ENCODE data around the gene CARM1. TPM values are rescaled to one million over a fixed set of nuclear protein-coding genes. Genes with fewer than 3 reads are reported as not detected.

CARM1 gene
- total and polyA plus RNA-seq, 2 of the 13 experiments (the other 11 are each of a cell fraction or from before 2014, with no cell fraction given) = 27.6 to 55.8 TPM

DNA sequence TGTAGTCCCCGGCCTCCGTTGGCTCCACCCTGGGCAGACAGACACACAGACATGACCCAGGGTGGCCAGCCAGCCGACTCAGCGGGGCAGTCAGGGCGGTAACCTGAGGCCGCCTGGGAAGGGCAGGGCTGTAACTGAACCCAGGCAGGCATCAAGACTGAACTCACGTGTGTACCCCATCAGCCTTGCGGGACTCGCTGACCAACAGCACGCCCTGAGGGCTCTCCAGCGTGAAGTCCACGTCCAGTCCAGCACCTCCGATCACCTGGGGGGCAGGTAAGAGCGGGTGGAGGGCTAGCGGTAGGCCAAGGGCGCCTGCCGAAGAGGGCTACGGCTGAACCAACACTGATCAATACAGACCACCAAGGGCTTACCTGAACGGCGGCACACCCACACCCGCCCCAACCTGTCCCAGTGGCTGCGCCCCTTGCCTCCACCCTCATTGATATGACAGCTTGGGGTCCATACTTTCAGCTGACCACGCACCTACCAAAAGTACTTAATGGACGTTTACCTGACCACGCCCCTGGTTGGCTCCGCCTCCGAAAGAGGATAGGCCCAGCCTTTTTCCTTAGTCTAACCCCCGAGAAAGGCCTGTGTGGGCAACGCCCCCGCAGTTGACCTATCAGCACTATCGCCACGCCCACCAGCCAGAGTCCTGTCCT is 36.1 kb upstream of the CARM1 start (continued):
- TF ChIP-seq NFKBIZ (CRISPR knock-in tag; IDR thresholded peaks at IDR 0.05) (no peak), ZNF737 (CRISPR knock-in tag; IDR thresholded peaks at IDR 0.05; ENCODE audit: borderline replicate concordance) (no peak)

DNA sequence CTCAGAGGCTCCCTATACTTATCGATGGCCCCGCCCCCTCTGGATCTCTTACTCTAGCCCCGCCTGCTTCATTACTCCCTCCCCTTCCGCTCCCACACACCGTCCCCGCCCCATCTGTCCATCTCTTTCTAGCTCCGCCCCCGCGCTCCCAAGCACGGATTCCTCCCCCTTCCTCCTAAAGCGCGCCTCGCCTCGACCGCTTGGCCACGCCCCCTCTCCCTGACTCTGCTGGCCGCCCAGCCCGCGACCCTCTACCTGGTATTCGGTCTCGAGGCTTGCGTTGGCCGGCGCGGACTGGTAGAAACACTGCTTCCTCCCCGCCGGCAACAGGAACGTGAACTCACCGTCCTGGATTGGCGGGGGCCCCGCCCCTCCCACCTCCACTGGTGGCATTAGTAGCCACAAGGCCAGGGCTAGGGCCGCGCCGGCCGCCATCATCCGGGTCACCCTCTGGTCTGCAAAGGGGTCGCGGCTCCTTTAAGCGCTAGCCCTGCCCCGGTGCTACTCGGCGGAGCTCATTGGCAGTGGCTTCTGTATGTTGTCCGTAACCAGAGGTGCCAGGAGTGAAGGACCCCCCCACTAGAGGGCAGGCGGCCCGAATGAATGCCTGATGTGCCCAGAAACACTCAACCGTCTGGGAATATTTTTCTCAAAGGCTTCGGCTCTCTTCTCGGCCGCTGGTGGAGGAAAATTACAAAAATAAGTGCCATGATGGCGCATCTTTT is 35.4 kb upstream of the CARM1 start, which contains the start of gene TMED1:
TSS of gene TMED1 (minus strand) at position 459 of the 725 bp plus-strand sequence. CDS start at position 438, 21 bp downstream.
- Histone ChIP-seq H3K27me3 (ENCODE audit: control insufficient read depth in 1 of 2, insufficient read depth in 2 of 2, low read length in 2 of 2) (no peaks in the 10 kb centered on the region), H4K20me1 (ENCODE audit: insufficient read depth, low read length) (no peaks in the 10 kb centered on the region), H3K27ac (ENCODE audit: extremely low read length, insufficient read depth, low read length) (peak within 1 kb of the TSS; percentile 93), H3K4me3 (replicated peaks in 1 of 3; ENCODE audit: insufficient read depth in 1 of 3, low read depth in 2 of 3, low read length in 3 of 3) (peak within 1 kb of the TSS; percentile 51 to 74 (median 72); a peak in 5 of 6 replicates), H3K79me2 (ENCODE audit: insufficient read depth, low read length) (no peaks in the 10 kb centered on the region), H3K4me2 (ENCODE audit: low read depth, low read length) (peak within 1 kb of the TSS; percentile 70), H3K9me3 (ENCODE audit: low read length) (no peaks in the 10 kb centered on the region), H3K4me1 (ENCODE audit: insufficient read depth, low read length) (peaks cover 40% of the 10 kb centered on the region), H2AFZ (ENCODE audit: low read length) (no peak within 1 kb of the TSS), H3K9ac (ENCODE audit: insufficient read depth, low read depth, low read length) (peak within 1 kb of the TSS; percentile 83), H3K36me3 (replicated peaks in 1 of 2; ENCODE audit: control insufficient read depth in 1 of 2, insufficient read depth in 2 of 2, low read length in 2 of 2) (peaks cover 3 to 4% of the 10 kb centered on the region in 2 experiments; a peak in 3 of 5 replicates)
- under 1% methylated on average over 37 of the region's 50 CpGs for WGBS (ENCODE audit: low lambda C conversion rate)
- FAIRE-seq (no peak), ATAC-seq (peak; percentile 93), DNase-seq (ENCODE audit: low spot score) (peak; percentile 98)
- intact Hi-C loops (cut with micrococcal nuclease; ENCODE audit: unreplicated experiment) (loop anchor here (10.0 kb wide), 1 partner anchor 121 kb away; the partner anchor contains the start of gene DNM2), in situ Hi-C loops (cut with HindIII; ENCODE audit: extremely low pct_ligation_motif_present, low pct_unique_long_range_greater_than_20kb) (no loop called here)
- POLR2A ChIA-PET = interaction anchor here (0.5 to 2.5 kb wide), 32 partner anchors 9 to 539 kb away, joined by 3 to 41 read pairs (median 4); partner anchors contain the start of genes CARM1, DNM2, LDLR and QTRT1
- CTCF ChIA-PET (ENCODE audit: low intra/inter-chr PET ratio, low total read pairs) = interaction anchor here (1.1 to 1.7 kb wide), 2 partner anchors 25 to 29 kb away, joined by 3 read pairs; no protein-coding TSS in a partner anchor
- no TSS peak for BruUV-seq (replicated peaks)
- TF ChIP-seq ZNF230 (CRISPR knock-in tag; IDR thresholded peaks at IDR 0.05) = peak; percentile 93; the same call in 1 of the 2 replicates
- TF ChIP-seq SOX5 (CRISPR knock-in tag; IDR thresholded peaks at IDR 0.05; ENCODE audit: borderline replicate concordance) = 0 out of 2 replicates have a peak, but pooled peaks have one; percentile 2
- TF ChIP-seq NR3C1 (CRISPR knock-in tag; IDR thresholded peaks at IDR 0.05) = no peak
- TF ChIP-seq NR2F2 (IDR thresholded peaks at IDR 0.05; ENCODE audit: borderline replicate concordance, low read depth) = no peak; the same call in 1 of the 2 replicates
- TF ChIP-seq, protein P1, sequence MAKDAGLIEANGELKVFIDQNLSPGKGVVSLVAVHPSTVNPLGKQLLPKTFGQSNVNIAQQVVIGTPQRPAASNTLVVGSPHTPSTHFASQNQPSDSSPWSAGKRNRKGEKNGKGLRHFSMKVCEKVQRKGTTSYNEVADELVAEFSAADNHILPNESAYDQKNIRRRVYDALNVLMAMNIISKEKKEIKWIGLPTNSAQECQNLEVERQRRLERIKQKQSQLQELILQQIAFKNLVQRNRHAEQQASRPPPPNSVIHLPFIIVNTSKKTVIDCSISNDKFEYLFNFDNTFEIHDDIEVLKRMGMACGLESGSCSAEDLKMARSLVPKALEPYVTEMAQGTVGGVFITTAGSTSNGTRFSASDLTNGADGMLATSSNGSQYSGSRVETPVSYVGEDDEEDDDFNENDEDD (CRISPR knock-in tag; IDR thresholded peaks at IDR 0.05; ENCODE audit: borderline replicate concordance) = peak; percentile 47; the same call in 1 of the 2 replicates
- no peak; the same call in 1 of the 2 replicates for TF ChIP-seq ZBTB2 (CRISPR knock-in tag; IDR thresholded peaks at IDR 0.05; ENCODE audit: low read depth)
- peak; percentile 18; the same call in 1 of the 2 replicates for TF ChIP-seq ZNF788 (CRISPR knock-in tag; IDR thresholded peaks at IDR 0.05; ENCODE audit: borderline replicate concordance)
- TF ChIP-seq KDM6A (CRISPR knock-in tag; IDR thresholded peaks at IDR 0.05; ENCODE audit: low read depth) = no peak
- TF ChIP-seq YEATS2 (CRISPR knock-in tag; IDR thresholded peaks at IDR 0.05; ENCODE audit: borderline replicate concordance) = peak; percentile 80; the same call in 1 of the 2 replicates
- no peak for TF ChIP-seq EZH2 (conservative IDR thresholded peaks at IDR 0.05; ENCODE audit: low read depth, low read length)
- TF ChIP-seq NR2C2 (CRISPR knock-in tag; IDR thresholded peaks at IDR 0.05; ENCODE audit: borderline replicate concordance) = peak; percentile 79
- no peak for TF ChIP-seq ZNF260 (CRISPR knock-in tag; IDR thresholded peaks at IDR 0.05; ENCODE audit: borderline replicate concordance, low read depth)
- no peak for TF ChIP-seq FOXC1 (CRISPR knock-in tag; IDR thresholded peaks at IDR 0.05; ENCODE audit: borderline replicate concordance)
- TF ChIP-seq NFIC (IDR thresholded peaks at IDR 0.05; ENCODE audit: low read length) = no peak
- peak; percentile 51; the same call in 1 of the 2 replicates for TF ChIP-seq ZNF331 (CRISPR knock-in tag; IDR thresholded peaks at IDR 0.05)
- no peak for TF ChIP-seq ZNF12 (CRISPR knock-in tag; IDR thresholded peaks at IDR 0.05)
